NK-92 (cell line): ENCODE results near the gene OPTC.
"Not testable (repeated sequence)": the region's sequence is repeated elsewhere in the genome, so short reads cannot be mapped to it uniquely, and the experiment has no call there.

Experiments used
- DNase-seq: peaks from one replicate; lab custom pipeline; 2025; ENCODE audit not compliant: unreplicated experiment; lab: John Stamatoyannopoulos, UW

The OPTC gene

GRCh38 chr1:203465146-203465798 lies 28.7 kb upstream of the OPTC start:
- no peak for DNase-seq

GRCh38 chr1:203465948-203466347 lies 28.0 kb upstream of the OPTC start:
- no peak for DNase-seq

GRCh38 chr1:203466906-203467549 lies 26.9 kb upstream of the OPTC start:
- not testable (repeated sequence) for DNase-seq

GRCh38 chr1:203467550-203467921 lies 26.4 kb upstream of the OPTC start:
- DNase-seq = no peak

- no peak for DNase-seq
These were observed 25.6 kb upstream of the OPTC start for GRCh38 chr1:203468326-203468725.

GRCh38 chr1:203470240-203470639 lies 23.7 kb upstream of the OPTC start:
- DNase-seq = no peak

- DNase-seq = no peak
These were observed 22.1 kb upstream of the OPTC start for GRCh38 chr1:203471841-203472240.

GRCh38 chr1:203473281-203473680 lies 20.7 kb upstream of the OPTC start:
- no peak for DNase-seq

- DNase-seq = no peak
These were observed 20.1 kb upstream of the OPTC start for GRCh38 chr1:203473781-203474305.

- no peak for DNase-seq
These were observed 18.7 kb upstream of the OPTC start, which contains the start of gene PRELP for GRCh38 chr1:203475012-203475981. TSS of gene PRELP (plus strand) at chr1:203475806. CDS start at chr1:203483185, 7,379 bp downstream.

GRCh38 chr1:203476216-203476814 lies 17.6 kb upstream of the OPTC start:
- DNase-seq = no peak

GRCh38 chr1:203477748-203478147 lies 16.2 kb upstream of the OPTC start:
- DNase-seq = no peak

- no peak for DNase-seq
These were observed 15.7 kb upstream of the OPTC start for GRCh38 chr1:203478231-203478630.

- no peak for DNase-seq
These were observed 15.0 kb upstream of the OPTC start for GRCh38 chr1:203478986-203479385.

GRCh38 chr1:203479646-203480045 lies 14.3 kb upstream of the OPTC start:
- DNase-seq = no peak

- no peak for DNase-seq
These were observed 13.9 kb upstream of the OPTC start for GRCh38 chr1:203480084-203480483.

- no peak for DNase-seq
These were observed 13.3 kb upstream of the OPTC start for GRCh38 chr1:203480525-203481084.

GRCh38 chr1:203481196-203481595 lies 12.8 kb upstream of the OPTC start:
- no peak for DNase-seq

- DNase-seq = no peak
These were observed 7.2 kb upstream of the OPTC start for GRCh38 chr1:203486618-203487370.

- no peak for DNase-seq
These were observed 5.4 kb upstream of the OPTC start for GRCh38 chr1:203488539-203488938.
